ENCODE data around the gene PDE2A.

GRCh38 chr11:72582206-72583176, 91.7 kb downstream of the PDE2A start:
- TF ChIP-seq POLR2A (IDR thresholded peaks at IDR 0.05) = no peak
- no peak for TF ChIP-seq CTCF (IDR thresholded peaks at IDR 0.05)
